Lower leg skin (tissue), 3 donors: ENCODE data around the gene BCAT1.

ENCODE experiments used
- CTCF ChIP-seq, 3 donors: fragments of 450-650 bp; IDR thresholded peaks; one replicate each; pipeline ENCODE4 v1.5.1; 2016; ENCODE audit warnings: antibody characterized with exemption in 3 of 3, mild to moderate bottlenecking in 3 of 3, moderate library complexity in 2 of 3
- POLR2A ChIP-seq, 2 donors: fragments of 450-650 bp; IDR thresholded peaks; one replicate each; pipeline ENCODE4 v1.6.1; 2016 to 2017; ENCODE audit warnings: antibody characterized with exemption in 2 of 2, mild to moderate bottlenecking in 1 of 2, moderate library complexity in 1 of 2

GRCh38 chr12:24937553-24938244 is 11.2 kb downstream of the BCAT1 start:
- no peak for TF ChIP-seq CTCF (IDR thresholded peaks at IDR 0.05)
- no peak for TF ChIP-seq POLR2A (IDR thresholded peaks at IDR 0.05)
